H9 (cell line): Measurements from ENCODE around the gene YAP1. TPM values are rescaled to one million over a fixed set of nuclear protein-coding genes. Genes with fewer than 3 reads are reported as not detected.

ENCODE experiments used
- DNase-seq: peaks from one replicate; pipeline ENCODE4 v3.0.0-alpha.2; 2017
- H2AFZ ChIP-seq: one replicate; pipeline ENCODE4 v1.6.1; 2013; ENCODE audit warnings: mild to moderate bottlenecking, low read length, control low read depth, moderate library complexity
- H2AK5ac ChIP-seq: 2 replicates; pipeline ENCODE4 v1.6.1; 2013; ENCODE audit warnings: low read length, control low read depth, mixed read lengths; ENCODE audit not compliant: insufficient read length
- H2BK120ac ChIP-seq: one replicate; pipeline ENCODE4 v1.6.1; 2013; ENCODE audit warnings: low read depth, mild to moderate bottlenecking, low read length, control low read depth, inconsistent platforms; ENCODE audit not compliant: poor library complexity, severe bottlenecking
- H2BK12ac ChIP-seq: 2 replicates; pipeline ENCODE4 v1.6.1; 2013; ENCODE audit warnings: low read length, control low read depth, mixed read lengths, low read depth; ENCODE audit not compliant: insufficient read length
- H2BK15ac ChIP-seq: 2 replicates; pipeline ENCODE4 v1.6.1; 2013; ENCODE audit warnings: low read depth, low read length, control low read depth
- H2BK20ac ChIP-seq: one replicate; pipeline ENCODE4 v1.6.1; 2013; ENCODE audit warnings: low read depth, mild to moderate bottlenecking, low read length, control low read depth, inconsistent platforms; ENCODE audit not compliant: poor library complexity, severe bottlenecking
- H2BK5ac ChIP-seq: 2 replicates; pipeline ENCODE4 v1.6.1; 2013; ENCODE audit warnings: low read length, control low read depth, mixed read lengths; ENCODE audit not compliant: insufficient read length
- H3K14ac ChIP-seq: 2 replicates; pipeline ENCODE4 v1.6.1; 2013; ENCODE audit warnings: low read length, control low read depth; ENCODE audit not compliant: insufficient read depth
- H3K18ac ChIP-seq: 2 replicates; pipeline ENCODE4 v1.6.1; 2013; ENCODE audit warnings: low read depth, mild to moderate bottlenecking, mixed read lengths, low read length, control low read depth; ENCODE audit not compliant: insufficient read length
- H3K23ac ChIP-seq: 2 replicates; pipeline ENCODE4 v1.6.1; 2013; ENCODE audit warnings: low read length, control low read depth, mixed read lengths, low read depth; ENCODE audit not compliant: insufficient read length
- H3K23me2 ChIP-seq: 2 replicates; pipeline ENCODE4 v1.6.1; 2013; ENCODE audit warnings: low read depth, mild to moderate bottlenecking, mixed read lengths, low read length, control low read depth; ENCODE audit not compliant: insufficient read length, poor library complexity, severe bottlenecking
- H3K27ac ChIP-seq: 2 replicates; pipeline ENCODE4 v1.5.1; 2013; ENCODE audit warnings: low read length, control low read depth, mixed read lengths, low read depth; ENCODE audit not compliant: insufficient read length
- H3K27me3 ChIP-seq: 2 replicates; pipeline ENCODE4 v1.6.1; 2013; ENCODE audit warnings: low read length, control low read depth, inconsistent platforms; ENCODE audit not compliant: insufficient read depth
- H3K4ac ChIP-seq: 2 replicates; pipeline ENCODE4 v1.6.1; 2013; ENCODE audit warnings: low read depth, mild to moderate bottlenecking, control low read depth, inconsistent platforms, low read length, moderate library complexity
- H3K4me1 ChIP-seq: 2 replicates; pipeline ENCODE4 v1.6.1; 2013; ENCODE audit warnings: low read length, control low read depth, inconsistent platforms; ENCODE audit not compliant: insufficient read depth
- H3K4me2 ChIP-seq: 2 replicates; pipeline ENCODE4 v1.6.1; 2013; ENCODE audit warnings: low read length, control low read depth, mixed read lengths; ENCODE audit not compliant: insufficient read length, insufficient read depth
- H3K56ac ChIP-seq: 2 replicates; pipeline ENCODE4 v1.6.1; 2013; ENCODE audit warnings: low read depth, mild to moderate bottlenecking, mixed read lengths, low read length, control low read depth; ENCODE audit not compliant: insufficient read length
- H3K79me1 ChIP-seq: 2 replicates; pipeline ENCODE4 v1.6.1; 2013; ENCODE audit warnings: low read depth, mild to moderate bottlenecking, moderate library complexity, low read length, control low read depth, inconsistent platforms; ENCODE audit not compliant: insufficient read depth, poor library complexity, severe bottlenecking
- H3K79me2 ChIP-seq: 2 replicates; pipeline ENCODE4 v1.6.1; 2013; ENCODE audit warnings: low read length, control low read depth, inconsistent platforms; ENCODE audit not compliant: insufficient read depth
- H3K9ac ChIP-seq: 2 replicates; pipeline ENCODE4 v1.6.1; 2013; ENCODE audit warnings: low read length, control low read depth, mixed read lengths; ENCODE audit not compliant: insufficient read length; ENCODE audit errors: extremely low read depth
- H3K9me3 ChIP-seq: one replicate; pipeline ENCODE4 v1.6.1; 2013; ENCODE audit warnings: low read depth, low read length, inconsistent platforms; ENCODE audit not compliant: control insufficient read depth
- H3T11ph ChIP-seq: one replicate; pipeline ENCODE4 v1.6.1; 2013; ENCODE audit warnings: mild to moderate bottlenecking, low read length, control low read depth, inconsistent platforms
- H4K20me1 ChIP-seq: one replicate; pipeline ENCODE4 v1.6.1; 2013; ENCODE audit not compliant: control insufficient read depth, insufficient read length, insufficient read depth
- H4K5ac ChIP-seq: 2 replicates; pipeline ENCODE4 v1.6.1; 2013; ENCODE audit warnings: low read depth, mild to moderate bottlenecking, mixed read lengths, low read length, control low read depth; ENCODE audit not compliant: insufficient read length
- H4K8ac ChIP-seq: replicated peaks from 2 replicates; pipeline ENCODE4 v1.6.1; 2013; ENCODE audit warnings: low read length, control low read depth, mixed read lengths, low read depth; ENCODE audit not compliant: insufficient read length
- H4K91ac ChIP-seq: 2 replicates; pipeline ENCODE4 v1.6.1; 2013; ENCODE audit warnings: low read depth, mild to moderate bottlenecking, moderate library complexity, mixed read lengths, low read length, control low read depth; ENCODE audit not compliant: insufficient read length
- H3K27ac Mint-ChIP-seq, 3 experiments: 2 replicates in 2 of 3; 3 replicates in 1 of 3; pipeline ENCODE4 v1.8.0; 2020 to 2021; ENCODE audit warnings: mixed read lengths in 3 of 3, mild to moderate bottlenecking in 1 of 3, moderate library complexity in 1 of 3
- H3K27me3 Mint-ChIP-seq: 2 replicates; pipeline ENCODE4 v1.8.0; 2021; ENCODE audit warnings: low read depth, mild to moderate bottlenecking, moderate library complexity, mixed read lengths
- H3K36me3 Mint-ChIP-seq, 3 experiments: 2 replicates in 2 of 3; 3 replicates in 1 of 3; pipeline ENCODE4 v1.8.0; 2020 to 2021; ENCODE audit warnings: low read depth in 3 of 3, mixed read lengths in 3 of 3; ENCODE audit not compliant: insufficient read depth in 1 of 3
- H3K4me1 Mint-ChIP-seq, 2 experiments: 2 replicates each; pipeline ENCODE4 v1.8.0; 2020; ENCODE audit warnings: mixed read lengths in 2 of 2
- H3K4me3 Mint-ChIP-seq, 2 experiments: 2 replicates in 1 of 2; 3 replicates in 1 of 2; pipeline ENCODE4 v1.8.0; 2020 to 2021; ENCODE audit warnings: mild to moderate bottlenecking in 2 of 2, mixed read lengths in 2 of 2, moderate library complexity in 1 of 2
- H3K9me3 Mint-ChIP-seq, 2 experiments: 2 replicates in 1 of 2; 3 replicates in 1 of 2; pipeline ENCODE4 v1.8.0; 2020; ENCODE audit warnings: mild to moderate bottlenecking in 2 of 2, mixed read lengths in 2 of 2, moderate library complexity in 1 of 2
- CTCF ChIP-seq: fragments of 200-600 bp; sonication (generic); conservative IDR thresholded peaks from 3 replicates; pipeline ENCODE4 v1.8.0; 2021; ENCODE audit warnings: antibody characterized with exemption, mild to moderate bottlenecking
- WGBS: extraction: QIAGEN DNeasy Blood & Tissue Kit; methylation state at CpG from one replicate; pipeline ENCODE4 v1.1.7; 2013; ENCODE audit warnings: missing lambda C conversion rate, low lambda C conversion rate, mixed read lengths; ENCODE audit not compliant: insufficient read length; ENCODE audit errors: extremely low coverage; 5-methylcytosine and 5-hydroxymethylcytosine counted together
- total RNA-seq: library from RNA; stranded (reverse); gene quantifications from 2 replicates; pipeline ENCODE4 v1.2.1, GENCODE V29; 2021

The YAP1 gene
- total RNA-seq, 1 experiment from 2014 or later, result 124 TPM

- no peaks in the 10 kb centered on the region for H3K9me3 Mint-ChIP-seq
- H3K4me3 Mint-ChIP-seq, result no peak overlapping the region
- no peak overlapping the region for H2BK120ac ChIP-seq
- H3K27ac Mint-ChIP-seq, result peak overlapping the region in 1 of 3 experiments; percentile 85; a peak in 2 of 7 replicates
- no peak overlapping the region for H3K4ac ChIP-seq
- H2BK20ac ChIP-seq, result no peak overlapping the region
- no peaks in the 10 kb centered on the region for H3K79me1 ChIP-seq
- no peak overlapping the region for H3K27ac ChIP-seq
- H3T11ph ChIP-seq, result no peak overlapping the region
- no peak overlapping the region for H3K14ac ChIP-seq
- peaks cover 10% of the 10 kb centered on the region in 2 experiments for H3K4me1 Mint-ChIP-seq
- H2AK5ac ChIP-seq, result no peak overlapping the region
- no peak overlapping the region for H3K23ac ChIP-seq
- WGBS, result no CpG with 5 or more reads among the region's 3 CpGs
- no peak overlapping the region for H2BK5ac ChIP-seq
- no peak overlapping the region for H4K8ac ChIP-seq
- no peaks in the 10 kb centered on the region for H3K27me3 ChIP-seq
- peak; percentile 42 for DNase-seq
- H2AFZ ChIP-seq, result no peak overlapping the region
- H3K9ac ChIP-seq, result no peak overlapping the region
- H3K9me3 ChIP-seq, result no peaks in the 10 kb centered on the region
- no peaks in the 10 kb centered on the region for H4K20me1 ChIP-seq
- H3K4me2 ChIP-seq, result no peak overlapping the region
- peaks cover 0 to 4% (median 0%) of the 10 kb centered on the region in 3 experiments; a peak in 2 of 7 replicates for H3K36me3 Mint-ChIP-seq
- no peak overlapping the region for H4K91ac ChIP-seq
- TF ChIP-seq CTCF, result no peak
- H4K5ac ChIP-seq, result no peak overlapping the region
- no peak overlapping the region for H2BK12ac ChIP-seq
- H3K18ac ChIP-seq, result no peak overlapping the region
- no peak overlapping the region for H2BK15ac ChIP-seq
- no peaks in the 10 kb centered on the region for H3K23me2 ChIP-seq
- H3K4me1 ChIP-seq, result no peaks in the 10 kb centered on the region
- H3K27me3 Mint-ChIP-seq, result no peaks in the 10 kb centered on the region
- no peak overlapping the region for H3K56ac ChIP-seq
- no peaks in the 10 kb centered on the region for H3K79me2 ChIP-seq
Measured at GRCh38 chr11:102253020-102253715, 142.9 kb downstream of the YAP1 start.
